ENCODE results near the gene CARMIL1. TPM values are rescaled to one million over a fixed set of nuclear protein-coding genes. Genes with fewer than 3 reads are reported as not detected.
"Not testable (repeated sequence)": the region's sequence is repeated elsewhere in the genome, so short reads cannot be mapped to it uniquely, and the experiment has no call there.

Gene CARMIL1
- total and polyA plus RNA-seq, 2 of the 8 experiments (the other 6 are each of a cell fraction or from before 2014, with no cell fraction given) = 20.3 to 40.4 TPM

DNA sequence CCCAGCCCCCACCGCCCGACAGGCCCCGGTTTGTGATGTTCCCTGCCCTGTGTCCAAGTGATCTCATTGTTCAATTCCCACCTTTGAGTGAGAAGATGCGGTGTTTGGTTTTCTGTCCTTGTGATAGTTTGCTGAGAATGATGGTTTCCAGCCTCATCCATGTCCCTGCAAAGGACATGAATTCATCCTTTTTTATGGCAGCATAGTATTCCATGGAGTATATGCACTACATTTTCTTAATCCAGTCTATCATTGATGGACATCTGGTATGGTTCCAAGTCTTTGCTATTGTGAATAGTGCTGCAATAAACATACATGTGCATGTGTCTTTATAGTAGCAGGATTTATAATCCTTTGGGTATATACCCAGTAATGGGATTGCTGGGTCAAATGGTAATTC lies 165.3 kb downstream of the CARMIL1 start:
- H3K9ac ChIP-seq (replicated peaks in 1 of 4; ENCODE audit: extremely low read depth in 1 of 4, low read depth in 3 of 4, low read length in 3 of 4); H3K18ac ChIP-seq (ENCODE audit: extremely low read depth, low read length); H2BK15ac ChIP-seq (ENCODE audit: low read length); H3K4ac ChIP-seq (replicated peaks; ENCODE audit: insufficient read length, low read depth, low read length); H3K27me3 ChIP-seq (replicated peaks in 1 of 4; ENCODE audit: control insufficient read depth in 3 of 4, extremely low read depth in 1 of 4, insufficient read depth in 3 of 4, low read length in 3 of 4); H3K9me3 ChIP-seq (ENCODE audit: insufficient read depth in 2 of 2, low read depth in 1 of 2, low read length in 1 of 2); H3K14ac ChIP-seq (ENCODE audit: insufficient read length); H4K20me1 ChIP-seq (replicated peaks in 1 of 2; ENCODE audit: control insufficient read depth in 1 of 2, insufficient read depth in 2 of 2, low read length in 2 of 2); DNase-seq (ENCODE audit: low read depth in 1 of 2, low spot score in 2 of 2); H3K27ac ChIP-seq (ENCODE audit: low read depth, low read length); POLR2A ChIA-PET (ENCODE audit: partially characterized antibody); H2AK5ac ChIP-seq (ENCODE audit: low read depth, low read length); FAIRE-seq; H3K79me2 ChIP-seq (ENCODE audit: control insufficient read depth in 1 of 2, insufficient read depth in 2 of 2, low read length in 2 of 2); H3K4me3 ChIP-seq (ENCODE audit: extremely low read depth in 1 of 4, insufficient read depth in 2 of 4, low read depth in 3 of 4, low read length in 4 of 4); H3K79me1 ChIP-seq (ENCODE audit: low read depth, low read length); H3K23ac ChIP-seq (ENCODE audit: insufficient read length); H2BK12ac ChIP-seq (ENCODE audit: low read depth, low read length); H4K8ac ChIP-seq (ENCODE audit: extremely low read depth, insufficient read depth, low read length); H2BK20ac ChIP-seq (ENCODE audit: low read length); H4K91ac ChIP-seq (replicated peaks; ENCODE audit: insufficient read length, low read length); H2BK5ac ChIP-seq (ENCODE audit: low read depth, low read length); CTCF ChIA-PET (ENCODE audit: partially characterized antibody); H4K5ac ChIP-seq (ENCODE audit: insufficient read length, low read depth, low read length); H3K56ac ChIP-seq (replicated peaks; ENCODE audit: insufficient read length, low read depth, low read length); H2BK120ac ChIP-seq (replicated peaks; ENCODE audit: low read depth, low read length); H3K36me3 ChIP-seq (ENCODE audit: control insufficient read depth in 2 of 4, insufficient read depth in 4 of 4, low read length in 3 of 4); H2AFZ ChIP-seq (ENCODE audit: low read length); H3K23me2 ChIP-seq (ENCODE audit: low read depth, low read length); H3K4me2 ChIP-seq (ENCODE audit: insufficient read depth in 1 of 2, low read depth in 2 of 2, low read length in 2 of 2): not testable (repeated sequence)
- WGBS, 2 experiments (ENCODE audit: extremely low coverage in 1 of 2, insufficient coverage in 1 of 2, insufficient read length in 1 of 2, insufficient replicate concordance in 2 of 2, low coverage in 1 of 2, low lambda C conversion rate in 2 of 2, missing lambda C conversion rate in 1 of 2) = 72% methylated on average over 4 of the region's 4 CpGs; no CpG with 5 or more reads in 1 of the 2 experiments
- H3K4me1 ChIP-seq (replicated peaks in 1 of 4; ENCODE audit: control insufficient read depth in 3 of 4, insufficient read depth in 4 of 4, low read length in 3 of 4) = peaks cover 7 to 17% (median 11%) of the 10 kb centered on the region in 4 experiments; a peak in 6 of 7 replicates

Measured in H1 (cell line).